Lower leg skin (tissue), 3 donors: Measurements from ENCODE around the gene KRTAP9-6.

Experiments
- POLR2A ChIP-seq, 2 donors: fragments of 450-650 bp; IDR thresholded peaks; one replicate each; pipeline ENCODE4 v1.6.1; 2016 to 2017; ENCODE audit warnings: antibody characterized with exemption in 2 of 2, mild to moderate bottlenecking in 1 of 2, moderate library complexity in 1 of 2
- TF ChIP-seq, protein P1 (sequence below), 3 donors: fragments of 450-650 bp; IDR thresholded peaks; one replicate each; pipeline ENCODE4 v1.5.1; 2016; ENCODE audit warnings: antibody characterized with exemption in 3 of 3, mild to moderate bottlenecking in 3 of 3, moderate library complexity in 2 of 3

DNA sequence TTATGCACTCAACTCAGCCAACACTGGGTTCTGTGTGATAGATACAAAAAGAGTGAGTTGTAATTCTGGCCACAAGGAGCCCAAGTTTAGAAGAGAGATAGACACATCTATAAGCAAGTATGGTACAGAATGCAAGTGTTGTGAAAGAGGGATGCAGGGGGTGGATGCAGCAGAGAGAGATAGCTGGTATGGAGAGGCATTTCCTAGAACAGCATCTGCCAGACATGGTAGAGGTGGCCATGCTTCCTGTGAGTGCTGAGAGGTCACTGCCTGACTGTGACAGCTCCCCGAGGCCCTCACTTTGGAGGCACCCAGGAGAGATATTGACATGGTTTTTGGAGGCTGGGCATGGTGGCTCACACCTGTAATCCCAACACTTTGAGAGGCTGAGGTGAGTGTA, 45.9 kb downstream of the KRTAP9-6 start:
- TF ChIP-seq POLR2A (IDR thresholded peaks at IDR 0.05): no peak
- TF ChIP-seq, protein P1, sequence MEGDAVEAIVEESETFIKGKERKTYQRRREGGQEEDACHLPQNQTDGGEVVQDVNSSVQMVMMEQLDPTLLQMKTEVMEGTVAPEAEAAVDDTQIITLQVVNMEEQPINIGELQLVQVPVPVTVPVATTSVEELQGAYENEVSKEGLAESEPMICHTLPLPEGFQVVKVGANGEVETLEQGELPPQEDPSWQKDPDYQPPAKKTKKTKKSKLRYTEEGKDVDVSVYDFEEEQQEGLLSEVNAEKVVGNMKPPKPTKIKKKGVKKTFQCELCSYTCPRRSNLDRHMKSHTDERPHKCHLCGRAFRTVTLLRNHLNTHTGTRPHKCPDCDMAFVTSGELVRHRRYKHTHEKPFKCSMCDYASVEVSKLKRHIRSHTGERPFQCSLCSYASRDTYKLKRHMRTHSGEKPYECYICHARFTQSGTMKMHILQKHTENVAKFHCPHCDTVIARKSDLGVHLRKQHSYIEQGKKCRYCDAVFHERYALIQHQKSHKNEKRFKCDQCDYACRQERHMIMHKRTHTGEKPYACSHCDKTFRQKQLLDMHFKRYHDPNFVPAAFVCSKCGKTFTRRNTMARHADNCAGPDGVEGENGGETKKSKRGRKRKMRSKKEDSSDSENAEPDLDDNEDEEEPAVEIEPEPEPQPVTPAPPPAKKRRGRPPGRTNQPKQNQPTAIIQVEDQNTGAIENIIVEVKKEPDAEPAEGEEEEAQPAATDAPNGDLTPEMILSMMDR (IDR thresholded peaks at IDR 0.05): no peak
